Heart right ventricle (tissue), 16 donors: ENCODE data around the gene PTDSS2. TPM values are rescaled to one million over a fixed set of nuclear protein-coding genes. Genes with fewer than 3 reads are reported as not detected.

Experiments
- ATAC-seq, 8 donors: fragments of 200-7000 bp; cut with Tn5 transposase; one replicate each; pipeline ENCODE4 v1.9.1; 2020; ENCODE audit warnings: mild to moderate bottlenecking in 8 of 8, moderate library complexity in 8 of 8, moderate number of reproducible peaks in 1 of 8
- DNase-seq, 2 donors: peaks; one replicate each; pipeline ENCODE4 v3.0.0-alpha.2; 2020
- H3K27ac ChIP-seq, 10 donors: fragments of 200-600 bp; sonication (generic) in 2 of 10; one replicate each; pipeline versions ENCODE4 v1.5.0 to v1.8.0; 2020 to 2022; ENCODE audit warnings: mild to moderate bottlenecking in 3 of 10
- H3K27me3 ChIP-seq, 7 donors: fragments of 200-600 bp; one replicate each; pipeline ENCODE4 v1.8.0; 2021 to 2022; ENCODE audit warnings: mild to moderate bottlenecking in 2 of 7
- H3K36me3 ChIP-seq, 9 donors: fragments of 200-600 bp; sonication (generic) in 1 of 9; one replicate each; pipeline versions ENCODE4 v1.5.0 to v1.8.0; 2020 to 2022; ENCODE audit warnings: mild to moderate bottlenecking in 2 of 9
- H3K4me1 ChIP-seq, 9 donors: fragments of 200-600 bp; sonication (generic) in 1 of 9; one replicate each; pipeline versions ENCODE4 v1.5.0 to v1.8.0; 2020 to 2022; ENCODE audit warnings: mild to moderate bottlenecking in 4 of 9
- H3K4me3 ChIP-seq, 10 donors: fragments of 200-600 bp; sonication (generic) in 2 of 10; one replicate each; pipeline versions ENCODE4 v1.5.0 to v1.8.0; 2020 to 2022; ENCODE audit warnings: mild to moderate bottlenecking in 7 of 10, moderate library complexity in 2 of 10
- H3K9me3 ChIP-seq, 11 donors: fragments of 200-600 bp in 10 of 11; sonication (generic) in 2 of 11; one replicate each; pipeline versions ENCODE4 v1.5.0 to v1.8.0; 2013 to 2022; ENCODE audit warnings: mild to moderate bottlenecking in 2 of 11, control low read depth in 1 of 11, moderate library complexity in 1 of 11
- whole genome bisulfite sequencing, 2 donors: extraction: QIAGEN DNeasy Blood & Tissue Kit; methylation state at CpG; one replicate each; pipeline ENCODE4 v1.1.7; 2013; ENCODE audit warnings: inconsistent platforms in 1 of 2; 5-methylcytosine and 5-hydroxymethylcytosine counted together
- intact Hi-C, 10 donors: fragments of 100-400 bp; cut with DNase I; formaldehyde crosslinking; loops; one replicate each; pipeline versions ENCODE4 v1.11.1 to v1.14.2; 2022
- polyA plus RNA-seq, 2 donors: library from polyadenylated mRNA; stranded (reverse); fragments of 200-250 nt; gene quantifications; one replicate each; pipeline ENCODE4 v1.2.3, GENCODE V29; 2013
- total RNA-seq, 10 donors: library from RNA; stranded (reverse); fragmentation: NEBNext Ultra II Directional in 3 of 10; extraction: Animal tissue kit (Norgen Biotek cat#: 25700) in 3 of 10; gene quantifications; one replicate each; pipeline versions ENCODE4 v1.2.1 to v1.2.4, GENCODE V29; 2021 to 2023
- TF ChIP-seq, protein P1 (sequence below), 9 donors: fragments of 200-600 bp; sonication (generic) in 2 of 9; IDR thresholded peaks; one replicate each; pipeline versions ENCODE4 v1.5.0 to v1.8.0; 2021 to 2022; ENCODE audit warnings: antibody characterized with exemption in 9 of 9, mild to moderate bottlenecking in 5 of 9, moderate library complexity in 1 of 9
- donor health status: Arrhythmogenic right ventricular cardiomyopathy.
- donor health status: ischemic (EF 13 %, LVEDD 7.1; RV severe dilation, severe dysfunction).
- donor health status: healthy with polysubstance abuse.
- donor health status: DM: no; HTN: yes; CAD: no.
- donor health status: DM: no; HTN: no; CAD: no.
- donor health status: ischemic (EF 25% LVEDD 6.9; RV normal size, moderate dysfunction).
- donor health status: ischemic (EF 25% LVEDD 5.7; RV mildly dilated, moderate dysfunction).
- donor health status: healthy.
- donor health status: DM: yes; HTN: yes; CAD: no.
- donor health status: Ischemic cardiomyopathy.
- donor health status: ischemic (EF 35%, LVEDD 5.7; RV mildly dilated, moderate dysfunction).
- donor health status: nonischemic (EF 11% LVEDD 7.7; RV severe dilation, severe dysfunction).
- donor health status: DM: yes; HTN: yes; CAD: no.
- donor health status: PGD.
- donor health status: ischemic (EF 29% LVEDD 5.4; RV normal size, mild dysfunction).
- donor health status: nonischemic (EF 23%, LVEDD 6.1; RV moderate dilation, normal function).

Gene PTDSS2
- total and polyA plus RNA-seq, 12 donors, result 16.7 to 55.5 (median 26.3) TPM

DNA sequence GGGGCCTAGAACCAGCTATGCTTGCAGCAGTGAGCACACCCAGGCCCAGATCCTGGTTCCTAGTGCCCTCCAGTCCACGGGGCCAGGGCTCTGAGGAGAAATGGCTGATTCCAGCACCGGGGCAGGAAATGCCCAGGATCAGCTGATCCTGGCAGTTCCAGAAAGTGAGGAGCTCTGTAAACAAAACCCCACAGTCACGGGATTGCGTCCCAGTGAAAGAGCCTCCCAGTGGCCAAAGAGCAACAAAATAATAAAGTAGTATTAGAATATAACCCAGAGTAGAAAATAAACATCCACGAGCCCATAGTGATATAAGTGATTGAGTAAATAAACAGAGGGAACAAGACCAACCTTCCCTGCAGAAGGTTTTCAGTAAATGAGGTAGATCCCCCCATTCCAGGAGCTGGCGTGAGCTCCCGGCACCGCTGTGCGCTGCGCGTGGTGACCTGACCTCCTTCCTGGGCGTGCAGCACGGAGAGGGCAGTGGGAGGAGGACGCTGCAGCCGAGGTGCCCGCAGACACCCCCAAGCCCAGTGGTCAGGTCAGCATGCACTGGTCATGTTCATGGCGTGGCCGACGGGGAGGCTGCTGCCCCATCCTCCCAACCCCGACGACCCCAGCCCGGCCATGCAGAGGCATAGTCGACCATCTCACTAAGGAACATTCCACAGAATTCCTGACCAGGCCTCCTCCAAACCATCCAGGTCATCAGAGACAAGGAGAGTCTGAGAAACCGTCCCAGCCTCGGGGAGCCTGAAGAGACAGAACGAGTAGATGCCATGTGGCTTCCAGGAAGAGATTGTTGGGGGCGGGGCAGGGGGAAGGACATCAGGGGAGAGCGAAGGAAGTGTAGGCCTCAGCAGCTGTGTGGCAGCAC lies 19.8 kb downstream of the PTDSS2 start:
- Histone ChIP-seq H3K4me1 (peaks cover 9 to 28% (median 22%) of the 10 kb centered on the region in 9 donors), H3K9me3 (no peaks in the 10 kb centered on the region), H3K27me3 (no peaks in the 10 kb centered on the region), H3K4me3 (peak overlapping the region in 9 of 10 donors; percentile 3 to 43 (median 27)), H3K36me3 (peaks cover 0 to 6% (median 3%) of the 10 kb centered on the region in 9 donors), H3K27ac (peak overlapping the region; percentile 49 to 89 (median 76))
- WGBS, 2 donors, result 65 to 75% methylated on average over 28 of the region's 28 CpGs
- peak in 1 of 2 donors; percentile 50 for DNase-seq
- TF ChIP-seq, protein P1, sequence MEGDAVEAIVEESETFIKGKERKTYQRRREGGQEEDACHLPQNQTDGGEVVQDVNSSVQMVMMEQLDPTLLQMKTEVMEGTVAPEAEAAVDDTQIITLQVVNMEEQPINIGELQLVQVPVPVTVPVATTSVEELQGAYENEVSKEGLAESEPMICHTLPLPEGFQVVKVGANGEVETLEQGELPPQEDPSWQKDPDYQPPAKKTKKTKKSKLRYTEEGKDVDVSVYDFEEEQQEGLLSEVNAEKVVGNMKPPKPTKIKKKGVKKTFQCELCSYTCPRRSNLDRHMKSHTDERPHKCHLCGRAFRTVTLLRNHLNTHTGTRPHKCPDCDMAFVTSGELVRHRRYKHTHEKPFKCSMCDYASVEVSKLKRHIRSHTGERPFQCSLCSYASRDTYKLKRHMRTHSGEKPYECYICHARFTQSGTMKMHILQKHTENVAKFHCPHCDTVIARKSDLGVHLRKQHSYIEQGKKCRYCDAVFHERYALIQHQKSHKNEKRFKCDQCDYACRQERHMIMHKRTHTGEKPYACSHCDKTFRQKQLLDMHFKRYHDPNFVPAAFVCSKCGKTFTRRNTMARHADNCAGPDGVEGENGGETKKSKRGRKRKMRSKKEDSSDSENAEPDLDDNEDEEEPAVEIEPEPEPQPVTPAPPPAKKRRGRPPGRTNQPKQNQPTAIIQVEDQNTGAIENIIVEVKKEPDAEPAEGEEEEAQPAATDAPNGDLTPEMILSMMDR (IDR thresholded peaks at IDR 0.05), result peak in 5 of 9 donors; percentile 19 to 38 (median 30)
- intact Hi-C loops, result loop anchor here in 1 of 10 donors (5.0 kb wide), 1 partner anchor 37 kb away; the partner anchor contains the start of gene RNH1
- ATAC-seq, result peak; percentile 49 to 89 (median 78)

DNA sequence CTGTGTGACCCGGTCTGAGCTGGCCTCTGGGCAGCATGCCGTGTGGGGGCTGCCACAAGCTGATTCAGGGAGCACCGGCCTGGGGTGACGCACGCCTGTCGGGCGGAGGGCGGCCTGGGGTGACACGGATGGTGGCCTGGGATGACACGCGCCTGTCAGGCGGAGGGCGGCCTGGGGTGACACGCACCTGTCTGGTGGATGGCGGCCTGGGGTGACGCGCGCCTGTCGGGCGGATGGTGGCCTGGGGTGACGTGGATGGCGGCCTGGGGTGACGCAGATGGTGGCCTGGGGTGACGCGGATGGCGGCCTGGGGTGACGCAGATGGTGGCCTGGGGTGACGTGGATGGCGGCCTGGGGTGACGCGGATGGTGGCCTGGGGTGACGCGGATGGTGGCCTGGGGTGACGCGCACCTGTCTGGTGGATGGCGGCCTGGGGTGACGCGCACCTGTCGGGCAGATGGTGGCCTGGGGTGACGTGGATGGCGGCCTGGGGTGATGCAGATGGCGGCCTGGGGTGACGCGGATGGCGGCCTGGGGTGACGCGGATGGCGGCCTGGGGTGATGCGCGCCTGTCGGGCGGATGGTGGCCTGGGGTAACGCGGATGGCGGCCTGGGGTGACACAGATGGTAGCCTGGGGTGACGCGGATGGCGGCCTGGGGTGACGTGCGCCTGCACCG lies 21.5 kb downstream of the PTDSS2 start:
- intact Hi-C loops, result no loop called here
- TF ChIP-seq, protein P1 (IDR thresholded peaks at IDR 0.05), result no peak
- 97 to 98% methylated on average over 60 to 61 of the region's 61 CpGs for WGBS, 2 donors
- ATAC-seq, result no peak
- H3K9me3 ChIP-seq, result no peaks in the 10 kb centered on the region
- peaks cover 9 to 28% (median 22%) of the 10 kb centered on the region in 9 donors for H3K4me1 ChIP-seq
- no peak for DNase-seq
- H3K4me3 ChIP-seq, result no peak overlapping the region
- peaks cover 0 to 2% (median 0%) of the 10 kb centered on the region in 9 donors for H3K36me3 ChIP-seq
- H3K27ac ChIP-seq, result peak overlapping the region in 1 of 10 donors; percentile 89
- no peaks in the 10 kb centered on the region for H3K27me3 ChIP-seq

DNA sequence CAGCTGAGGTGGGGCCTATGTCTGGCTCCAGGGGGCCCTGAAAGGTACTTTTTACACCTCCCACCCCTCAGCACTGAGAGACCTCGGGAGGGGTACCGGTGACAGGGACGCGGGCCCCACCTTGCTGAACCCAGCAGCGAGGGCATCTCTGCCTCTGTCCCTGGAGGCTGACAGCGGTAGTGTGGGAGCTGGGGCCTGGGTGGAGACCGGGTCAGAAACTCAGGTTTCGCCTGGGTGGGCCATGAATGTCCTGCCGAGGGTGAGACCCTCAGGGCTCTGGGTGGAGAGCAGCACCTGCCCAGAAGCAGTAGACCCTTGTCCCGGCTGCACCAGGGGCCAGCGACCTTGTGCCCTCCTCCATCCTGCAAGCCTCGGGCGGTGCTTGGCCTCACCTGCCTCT lies 22.2 kb downstream of the PTDSS2 start:
- ATAC-seq, result no peak

DNA sequence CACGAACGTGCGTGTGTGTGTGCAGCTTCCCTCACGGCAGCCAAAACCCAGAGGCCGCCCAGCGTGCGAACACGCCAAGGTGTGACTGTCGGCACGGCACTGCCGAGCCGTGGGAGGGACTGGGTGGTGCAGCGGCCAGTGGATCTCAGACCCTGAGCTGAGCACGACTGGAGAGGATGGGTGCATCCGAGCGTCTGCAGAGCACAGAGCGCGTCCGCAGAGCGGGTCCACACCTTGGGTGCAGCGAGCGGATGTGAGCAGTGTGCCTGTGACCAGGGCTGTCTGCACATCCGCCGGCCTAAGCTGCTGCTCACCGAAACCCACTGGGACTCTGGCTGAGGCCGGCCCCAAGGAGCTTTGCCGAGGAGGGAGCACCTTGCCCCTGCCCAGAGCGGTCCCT lies 22.7 kb downstream of the PTDSS2 start:
- TF ChIP-seq, protein P1 (IDR thresholded peaks at IDR 0.05), result no peak

More for the DNA sequence above, 22.2 kb downstream of the PTDSS2 start:
- intact Hi-C loops, result no loop called here
- 93 to 95% methylated on average over 13 of the region's 13 CpGs for WGBS, 2 donors
- no peak for DNase-seq
- H3K9me3 ChIP-seq, result no peaks in the 10 kb centered on the region
- H3K27me3 ChIP-seq, result no peaks in the 10 kb centered on the region
- peaks cover 9 to 28% (median 22%) of the 10 kb centered on the region in 9 donors for H3K4me1 ChIP-seq
- peaks cover 0 to 3% (median 0%) of the 10 kb centered on the region in 9 donors for H3K36me3 ChIP-seq
- no peak overlapping the region for H3K4me3 ChIP-seq
- no peak overlapping the region for H3K27ac ChIP-seq
- TF ChIP-seq, protein P1 (IDR thresholded peaks at IDR 0.05), result no peak

More for the DNA sequence above, 22.7 kb downstream of the PTDSS2 start:
- no peaks in the 10 kb centered on the region for H3K27me3 ChIP-seq
- no peak overlapping the region for H3K4me3 ChIP-seq
- H3K9me3 ChIP-seq, result no peaks in the 10 kb centered on the region
- H3K36me3 ChIP-seq, result peaks cover 0 to 3% (median 0%) of the 10 kb centered on the region in 9 donors
- intact Hi-C loops, result no loop called here
- ATAC-seq (peak in 1 of 8 donors; percentile 3), DNase-seq (no peak)
- no peak overlapping the region for H3K27ac ChIP-seq
- H3K4me1 ChIP-seq, result peaks cover 9 to 28% (median 22%) of the 10 kb centered on the region in 9 donors
- 94 to 95% methylated on average over 28 of the region's 28 CpGs for WGBS, 2 donors
